Mammary epithelial cell (primary cell): Measurements from ENCODE around the gene BASP1.

Source experiments
- EZH2 ChIP-seq: IDR thresholded peaks from 2 replicates; pipeline ENCODE4 v1.6.1; 2012; ENCODE audit warnings: low read length, inconsistent platforms, borderline replicate concordance
- TF ChIP-seq, protein P1 (sequence below), 2 donors: IDR thresholded peaks in 1 of 2; conservative IDR thresholded peaks in 1 of 2; 2 replicates each; pipeline ENCODE4 v1.5.1; 2011 to 2012; ENCODE audit warnings: inconsistent platforms in 2 of 2, low read length in 2 of 2, mild to moderate bottlenecking in 2 of 2, control low read depth in 1 of 2, low read depth in 1 of 2; ENCODE audit not compliant: insufficient read depth in 1 of 2; ENCODE audit errors: extremely low read depth in 1 of 2

GRCh38 chr5:17224858-17225511 lies 7.6 kb downstream of the BASP1 start:
- TF ChIP-seq, protein P1, sequence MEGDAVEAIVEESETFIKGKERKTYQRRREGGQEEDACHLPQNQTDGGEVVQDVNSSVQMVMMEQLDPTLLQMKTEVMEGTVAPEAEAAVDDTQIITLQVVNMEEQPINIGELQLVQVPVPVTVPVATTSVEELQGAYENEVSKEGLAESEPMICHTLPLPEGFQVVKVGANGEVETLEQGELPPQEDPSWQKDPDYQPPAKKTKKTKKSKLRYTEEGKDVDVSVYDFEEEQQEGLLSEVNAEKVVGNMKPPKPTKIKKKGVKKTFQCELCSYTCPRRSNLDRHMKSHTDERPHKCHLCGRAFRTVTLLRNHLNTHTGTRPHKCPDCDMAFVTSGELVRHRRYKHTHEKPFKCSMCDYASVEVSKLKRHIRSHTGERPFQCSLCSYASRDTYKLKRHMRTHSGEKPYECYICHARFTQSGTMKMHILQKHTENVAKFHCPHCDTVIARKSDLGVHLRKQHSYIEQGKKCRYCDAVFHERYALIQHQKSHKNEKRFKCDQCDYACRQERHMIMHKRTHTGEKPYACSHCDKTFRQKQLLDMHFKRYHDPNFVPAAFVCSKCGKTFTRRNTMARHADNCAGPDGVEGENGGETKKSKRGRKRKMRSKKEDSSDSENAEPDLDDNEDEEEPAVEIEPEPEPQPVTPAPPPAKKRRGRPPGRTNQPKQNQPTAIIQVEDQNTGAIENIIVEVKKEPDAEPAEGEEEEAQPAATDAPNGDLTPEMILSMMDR (conservative IDR thresholded peaks at IDR 0.05 in 1 of 2, IDR thresholded peaks at IDR 0.05 in 1 of 2; ENCODE audit: extremely low read depth in 1 of 2, insufficient read depth in 1 of 2, low read depth in 1 of 2, low read length in 2 of 2) = no peak
- no peak for TF ChIP-seq EZH2
